ENCODE measurements around the gene PLPPR5.

GRCh38 chr1:98940722-98941079, 64.0 kb downstream of the PLPPR5 start:
- TF ChIP-seq CTCF (conservative IDR thresholded peaks at IDR 0.05; ENCODE audit: low read depth, low read length) (no peak), EZH2 (IDR thresholded peaks at IDR 0.05; ENCODE audit: borderline replicate concordance, low read depth, low read length, poor library complexity, severe bottlenecking) (no peak)

All from A673 (cell line).